Stimulated activated CD4-positive, alpha-beta T cell treated with anti-CD3 and anti-CD28 coated beads, Interleukin-4, amount 100 ng/mL, for 1 hour (primary cell): ENCODE data around the gene MMADHC.
"Not testable (repeated sequence)": the region's sequence is repeated elsewhere in the genome, so short reads cannot be mapped to it uniquely, and the experiment has no call there.

Experiments
- DNase-seq: peaks from one replicate; pipeline ENCODE4 v3.0.0-alpha.2; 2020

MMADHC gene

DNA sequence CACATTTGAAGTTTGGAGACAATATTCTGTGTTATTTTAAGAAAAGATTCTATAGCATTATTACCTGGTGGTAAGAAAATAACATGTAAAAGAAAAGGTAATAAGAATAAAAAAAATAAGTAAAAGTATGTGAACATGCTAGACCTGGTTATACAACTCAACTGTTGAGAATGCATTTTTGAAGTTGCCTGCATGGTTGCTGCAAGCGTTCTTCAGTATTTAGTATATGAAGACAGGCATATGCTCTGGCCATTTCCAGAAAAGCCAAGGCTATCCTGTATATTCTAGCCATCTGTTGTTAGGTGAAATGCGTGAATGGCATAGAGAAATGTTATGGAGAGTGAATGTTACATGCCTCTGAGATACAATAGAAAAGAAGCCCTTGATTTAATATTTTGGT lies 6.8 kb upstream of the MMADHC start:
- DNase-seq = no peak

- no peak for DNase-seq
Measured at GRCh38 chr2:149587950-149588487, 444 bp upstream of the MMADHC start.

GRCh38 chr2:149586898-149587219 lies 716 bp downstream of the MMADHC start:
- no peak for DNase-seq

GRCh38 chr2:149586063-149586462 lies 1.5 kb downstream of the MMADHC start:
- DNase-seq = no peak

DNA sequence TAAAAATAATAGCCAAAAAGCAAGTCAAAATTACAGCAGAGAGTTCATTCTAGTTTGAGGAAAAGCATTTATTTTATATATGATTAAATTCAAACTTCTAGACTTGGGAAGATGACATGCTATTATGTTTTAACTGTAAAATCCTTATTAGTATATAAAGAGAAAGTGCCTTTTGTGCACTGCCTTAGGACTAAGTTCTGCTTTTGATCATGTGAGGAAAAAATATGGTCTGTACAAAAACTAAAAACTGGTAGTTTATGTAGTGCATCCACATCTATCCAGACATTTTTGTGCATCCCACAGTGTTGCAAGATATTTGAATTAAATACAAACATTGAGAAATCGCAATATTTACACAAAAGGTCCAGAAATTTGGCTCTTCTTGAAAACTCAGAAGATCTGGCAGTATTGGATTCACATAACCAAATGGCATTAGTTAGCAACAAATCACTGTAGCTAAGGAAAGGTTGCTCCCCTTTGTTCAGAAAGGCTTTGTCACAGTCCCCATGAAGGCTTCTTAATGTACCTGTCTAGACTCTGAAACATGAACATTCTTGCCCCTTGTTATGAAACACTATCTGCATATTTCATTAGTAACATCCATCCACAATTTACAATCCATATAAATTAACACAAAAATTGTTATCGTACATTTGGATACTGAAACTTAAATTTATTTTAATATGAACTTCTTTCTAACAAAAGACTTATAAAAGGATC lies 2.2 kb downstream of the MMADHC start:
- DNase-seq = no peak

DNA sequence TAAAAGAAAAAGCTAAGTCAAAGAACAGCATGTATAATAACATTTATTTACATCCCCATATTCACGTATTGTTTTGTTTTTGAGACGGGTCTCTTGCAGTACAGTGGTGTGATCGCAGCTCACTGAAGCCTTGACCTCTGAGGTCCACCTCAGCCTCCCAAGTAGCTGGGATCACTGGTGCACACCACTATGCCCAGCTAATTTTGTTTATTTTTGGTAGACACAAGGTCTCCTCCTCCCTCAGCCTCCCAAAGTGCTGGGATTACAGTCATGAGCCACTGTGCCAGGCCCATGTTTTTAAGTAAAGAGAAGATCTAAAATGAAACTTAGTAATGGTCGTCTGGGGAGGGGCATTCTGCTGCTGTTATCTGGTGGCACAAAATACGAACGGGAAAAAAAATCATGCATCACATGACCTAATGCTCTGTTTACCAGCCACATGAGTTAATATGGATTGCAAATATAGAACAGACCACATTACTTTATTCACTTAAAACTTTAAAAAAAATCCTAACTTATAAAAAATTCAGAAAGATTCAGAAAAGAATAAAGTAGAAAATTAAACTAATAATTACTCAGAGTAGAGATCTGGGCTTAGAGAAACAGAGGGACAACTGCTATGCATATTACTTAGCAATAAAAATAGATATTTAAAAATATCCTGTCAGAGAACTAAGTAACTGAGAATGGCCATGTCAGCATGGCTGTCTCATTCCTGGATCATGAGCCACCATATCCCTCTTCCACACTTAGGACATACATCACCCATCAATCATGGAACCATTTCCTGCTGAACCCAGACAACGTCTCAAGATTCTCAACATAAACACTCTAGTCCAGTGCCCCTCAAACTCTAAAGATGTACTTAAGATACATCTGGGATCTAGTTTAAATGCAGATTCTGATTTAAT lies 7.3 kb downstream of the MMADHC start:
- DNase-seq = no peak

DNA sequence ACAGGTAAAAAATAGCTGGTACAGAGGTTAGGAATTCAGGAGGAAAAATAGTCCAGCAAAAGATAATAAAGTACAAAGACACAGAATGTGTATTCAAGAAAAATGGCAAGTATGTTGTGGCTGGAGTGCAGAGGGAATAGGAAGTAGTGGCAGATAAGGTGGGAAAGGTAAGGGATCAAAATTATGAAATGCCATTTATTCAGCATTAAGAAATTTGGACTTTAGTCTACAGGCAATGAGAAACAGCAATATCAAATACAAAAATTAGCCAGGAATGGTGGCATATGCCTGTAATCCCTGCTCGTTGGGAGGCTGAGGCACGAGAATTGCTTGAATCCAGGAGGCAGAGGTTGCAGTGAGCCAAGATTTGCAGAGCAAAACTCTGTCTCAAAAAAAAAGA lies 10.3 kb downstream of the MMADHC start:
- DNase-seq = no peak

- DNase-seq = no peak
Measured at GRCh38 chr2:149575752-149576151, 11.8 kb downstream of the MMADHC start.

GRCh38 chr2:149575277-149575676 lies 12.3 kb downstream of the MMADHC start:
- no peak for DNase-seq

DNA sequence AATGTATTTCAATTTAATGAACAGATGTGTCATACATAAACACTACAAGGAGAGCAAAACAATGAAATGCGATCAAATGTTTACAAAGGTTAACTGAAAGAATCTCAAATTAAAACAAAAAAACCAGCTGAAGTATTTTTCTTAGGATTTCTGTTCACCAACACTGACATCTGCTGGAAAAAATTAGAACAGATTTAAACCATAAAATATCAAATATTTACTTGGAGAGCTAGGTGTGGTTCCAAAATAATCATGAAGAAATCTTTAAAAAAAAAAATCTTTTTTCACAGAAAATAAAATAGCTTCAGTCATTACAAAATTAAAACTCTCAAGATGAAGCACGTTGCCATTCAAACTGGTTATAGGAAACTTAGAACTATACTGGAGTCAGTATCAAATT lies 13.8 kb downstream of the MMADHC start:
- DNase-seq = no peak

DNA sequence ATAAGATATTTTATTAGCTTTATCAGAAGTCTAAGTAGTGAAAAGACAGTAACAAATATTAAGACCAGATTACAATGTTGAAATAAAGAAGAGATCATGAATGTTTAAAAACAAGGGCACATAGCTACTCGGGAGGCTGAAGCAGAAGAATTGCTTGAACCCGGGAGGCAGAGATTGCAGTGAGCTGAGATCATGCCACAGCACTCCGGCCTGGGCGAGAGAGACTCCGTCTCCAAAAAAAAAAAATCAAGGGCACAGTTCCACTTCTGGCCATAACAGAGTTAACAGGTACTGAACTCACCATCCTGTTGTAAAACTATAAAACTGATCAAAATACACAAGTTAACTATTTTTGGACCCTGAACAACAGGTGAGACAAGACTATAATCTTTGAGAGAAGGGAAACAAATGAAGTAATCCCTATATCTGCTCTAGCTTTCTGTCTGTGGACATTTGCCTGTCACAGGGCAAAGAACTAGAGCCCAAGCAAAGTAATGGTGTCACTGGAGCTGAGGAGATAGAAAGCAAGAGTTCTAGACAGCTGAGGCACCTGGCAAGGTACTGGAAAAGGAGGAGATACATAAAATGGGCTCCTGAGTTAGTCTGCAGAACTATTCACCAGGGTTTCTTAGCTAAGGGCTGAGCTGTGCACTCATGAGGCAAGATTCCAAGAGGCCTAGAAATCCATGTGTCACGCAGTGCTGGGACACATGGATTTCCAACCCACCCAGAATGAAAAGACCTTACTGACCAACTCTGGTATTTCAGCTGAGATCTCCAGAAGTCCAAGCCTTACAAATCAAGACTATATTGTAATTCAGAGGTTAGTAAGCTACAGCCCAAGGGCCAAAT lies 15.2 kb downstream of the MMADHC start:
- no peak for DNase-seq

GRCh38 chr2:149568138-149568537 lies 19.4 kb downstream of the MMADHC start:
- no peak for DNase-seq

DNA sequence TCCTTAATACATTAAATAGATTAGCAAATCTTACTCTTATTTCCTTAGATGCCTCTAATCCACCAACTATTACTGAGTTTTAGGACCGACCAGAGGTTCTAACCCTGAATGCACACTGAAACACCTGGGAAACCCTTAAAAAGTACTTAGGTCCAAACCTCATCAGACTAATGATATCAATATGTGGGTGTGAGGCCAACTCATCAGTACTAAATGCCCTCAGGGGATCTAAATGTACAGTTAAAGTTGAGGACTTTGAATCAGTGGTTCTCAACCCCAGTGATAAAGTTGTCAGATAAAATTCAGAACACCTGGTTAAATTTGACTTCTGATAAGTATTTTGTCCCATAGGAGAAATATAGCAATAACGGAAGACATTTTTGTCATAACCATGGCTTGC lies 20.9 kb downstream of the MMADHC start:
- DNase-seq = no peak

GRCh38 chr2:149565625-149566024 lies 21.9 kb downstream of the MMADHC start:
- DNase-seq = not testable (repeated sequence)

DNA sequence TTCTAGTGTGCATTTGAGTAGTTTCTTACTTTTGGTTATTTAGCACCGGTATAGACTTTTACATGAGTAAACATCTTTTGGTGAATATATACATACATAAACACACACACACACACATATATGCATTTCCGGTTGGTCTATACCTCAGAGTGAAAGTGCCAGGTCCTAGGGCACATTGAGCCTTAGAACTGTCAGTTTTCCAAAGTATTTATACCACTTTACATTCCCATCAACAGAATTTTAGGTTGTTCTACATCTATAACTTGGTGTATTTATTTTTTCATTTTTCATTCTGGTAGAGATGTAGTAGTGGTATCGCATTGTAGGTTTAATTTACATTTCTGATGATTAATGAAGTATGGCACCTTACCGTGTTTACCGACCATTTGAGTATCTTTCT lies 22.6 kb downstream of the MMADHC start:
- no peak for DNase-seq

DNA sequence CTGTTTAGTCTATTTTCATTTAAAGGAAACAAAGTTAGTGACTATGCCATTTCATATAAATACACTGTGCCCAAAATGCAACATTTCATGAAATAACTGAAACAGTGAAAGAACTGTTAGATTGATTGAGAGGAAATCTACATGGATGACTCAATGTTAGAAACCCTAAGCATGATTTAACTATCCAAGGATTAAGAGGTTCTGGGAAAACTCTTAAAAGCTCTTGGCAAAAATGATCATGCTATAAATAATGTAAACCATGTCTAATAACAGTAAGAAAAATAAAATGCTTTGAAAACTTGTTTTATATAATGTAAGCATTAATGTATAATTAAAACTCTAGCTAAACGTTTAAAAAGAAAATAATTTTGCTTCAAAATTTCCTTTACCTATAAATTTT lies 23.5 kb downstream of the MMADHC start:
- no peak for DNase-seq

GRCh38 chr2:149562324-149562723 lies 25.3 kb downstream of the MMADHC start:
- DNase-seq = no peak

- no peak for DNase-seq
Measured at GRCh38 chr2:149561309-149561926, 26.2 kb downstream of the MMADHC start.

- DNase-seq = no peak
Measured at GRCh38 chr2:149559341-149560068, 28.1 kb downstream of the MMADHC start.

- no peak for DNase-seq
Measured at GRCh38 chr2:149556452-149556851, 31.1 kb downstream of the MMADHC start.

DNA sequence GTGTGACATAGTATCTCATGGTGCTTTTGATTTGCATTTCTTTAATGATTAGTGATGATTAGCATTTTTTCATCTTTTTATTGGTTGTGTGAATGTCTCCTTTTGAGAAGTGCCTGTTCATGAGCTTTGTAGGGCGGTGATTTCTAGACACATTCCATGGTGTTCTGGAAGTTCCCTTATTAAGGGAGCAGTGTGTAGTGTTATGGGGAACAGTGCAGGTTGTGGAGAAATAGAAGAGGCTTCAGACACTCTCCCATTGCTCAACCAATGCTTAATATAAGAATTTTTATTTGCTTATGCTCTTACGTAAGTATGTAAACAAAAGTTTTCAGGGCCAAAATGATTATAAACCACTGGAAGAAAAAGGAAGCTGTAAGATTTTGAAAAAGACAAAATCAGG lies 34.7 kb downstream of the MMADHC start:
- no peak for DNase-seq

- no peak for DNase-seq
Measured at GRCh38 chr2:149552226-149552625, 35.3 kb downstream of the MMADHC start.
